Endothelial cell of umbilical vein (primary cell): ENCODE measurements around the gene CLIP3.

Experiments used
- CTCF ChIP-seq, 2 donors: IDR thresholded peaks; 1 replicate in 1 of 2; 2 replicates in 1 of 2; pipeline ENCODE4 v1.5.1; 2011; ENCODE audit warnings: low read length in 2 of 2, mild to moderate bottlenecking in 2 of 2, moderate library complexity in 2 of 2, control low read depth in 1 of 2, inconsistent platforms in 1 of 2, low read depth in 1 of 2; ENCODE audit not compliant: insufficient read depth in 1 of 2; ENCODE audit errors: extremely low read depth in 1 of 2
- POLR2AphosphoS5 ChIP-seq: IDR thresholded peaks from 2 replicates; pipeline ENCODE4 v1.6.1; 2012; ENCODE audit warnings: low read depth, mild to moderate bottlenecking, control low read depth, low read length, moderate library complexity; ENCODE audit not compliant: insufficient read depth

GRCh38 chr19:35978832-35979365, 53.8 kb downstream of the CLIP3 start:
- TF ChIP-seq CTCF (IDR thresholded peaks at IDR 0.05; ENCODE audit: extremely low read depth in 1 of 2, insufficient read depth in 1 of 2, low read depth in 1 of 2, low read length in 2 of 2) (no peak), POLR2AphosphoS5 (no peak)
